Lung microvascular endothelial cell (primary cell): ENCODE data around the gene PHF1. TPM values are rescaled to one million over a fixed set of nuclear protein-coding genes. Genes with fewer than 3 reads are reported as not detected.
"Not testable (repeated sequence)": the region's sequence is repeated elsewhere in the genome, so short reads cannot be mapped to it uniquely, and the experiment has no call there.

ENCODE experiments used
- DNase-seq, 2 donors: peaks; one replicate each; pipeline versions ENCODE4 v3.0.0 to v3.0.0-alpha.2; 2010; ENCODE audit warnings: low read depth in 2 of 2
- total RNA-seq: library from RNA; depleted of rRNA; stranded (reverse); fragments of >200 nt; gene quantifications from 2 replicates; pipeline ENCODE4 v1.2.1, GENCODE V29; 2014

The PHF1 gene
- total RNA-seq, 1 donor from 2014 or later = 9.7 TPM

GRCh38 chr6:33391278-33391921 is 19.4 kb upstream of the PHF1 start, which contains the start of gene KIFC1:
KIFC1 (plus strand) TSS chr6:33391823; CDS start chr6:33391986, 163 bp downstream.
- DNase-seq = peak; percentile 100

- peak in 1 of 2 donors; percentile 37 for DNase-seq
These were observed 18.8 kb upstream of the PHF1 start for GRCh38 chr6:33391922-33392594.

GRCh38 chr6:33392595-33392948 is 18.2 kb upstream of the PHF1 start:
- no peak for DNase-seq

GRCh38 chr6:33392979-33393378 is 17.8 kb upstream of the PHF1 start:
- no peak for DNase-seq

- DNase-seq = no peak
These were observed 13.3 kb upstream of the PHF1 start for GRCh38 chr6:33397541-33397940.

GRCh38 chr6:33398601-33399000 is 12.2 kb upstream of the PHF1 start:
- DNase-seq = not testable (repeated sequence)

DNA sequence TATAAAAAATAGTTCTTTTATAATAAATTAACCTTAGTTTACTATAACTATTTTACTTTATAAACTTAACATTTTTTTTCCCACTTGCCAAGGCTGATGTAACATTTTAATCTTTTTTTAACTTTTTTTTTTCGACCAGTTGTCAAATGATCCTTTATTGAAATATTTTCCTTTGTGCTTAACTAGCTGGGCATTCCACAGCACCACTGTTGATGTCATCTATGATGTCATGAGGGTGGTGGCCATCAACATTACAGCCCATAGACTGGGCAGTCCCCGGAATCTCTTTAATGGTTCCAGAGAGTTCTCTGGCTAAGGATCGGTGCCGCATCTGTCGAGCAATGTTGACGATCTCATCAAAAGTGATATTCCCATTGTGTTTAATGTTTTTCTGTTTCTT is 10.9 kb upstream of the PHF1 start:
- not testable (repeated sequence) for DNase-seq

DNA sequence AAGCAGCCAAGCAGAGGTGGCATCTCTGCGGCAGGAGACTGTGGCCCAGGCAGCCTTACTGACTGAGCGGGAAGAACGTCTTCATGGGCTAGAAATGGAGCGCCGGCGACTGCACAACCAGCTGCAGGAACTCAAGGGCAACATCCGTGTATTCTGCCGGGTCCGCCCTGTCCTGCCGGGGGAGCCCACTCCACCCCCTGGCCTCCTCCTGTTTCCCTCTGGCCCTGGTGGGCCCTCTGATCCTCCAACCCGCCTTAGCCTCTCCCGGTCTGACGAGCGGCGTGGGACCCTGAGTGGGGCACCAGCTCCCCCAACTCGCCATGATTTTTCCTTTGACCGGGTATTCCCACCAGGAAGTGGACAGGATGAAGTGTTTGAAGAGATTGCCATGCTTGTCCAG is 5.9 kb upstream of the PHF1 start:
- no peak for DNase-seq

- no peak for DNase-seq
These were observed 5.4 kb upstream of the PHF1 start for GRCh38 chr6:33405386-33405940.

GRCh38 chr6:33406126-33406525 is 4.7 kb upstream of the PHF1 start:
- DNase-seq = no peak

DNA sequence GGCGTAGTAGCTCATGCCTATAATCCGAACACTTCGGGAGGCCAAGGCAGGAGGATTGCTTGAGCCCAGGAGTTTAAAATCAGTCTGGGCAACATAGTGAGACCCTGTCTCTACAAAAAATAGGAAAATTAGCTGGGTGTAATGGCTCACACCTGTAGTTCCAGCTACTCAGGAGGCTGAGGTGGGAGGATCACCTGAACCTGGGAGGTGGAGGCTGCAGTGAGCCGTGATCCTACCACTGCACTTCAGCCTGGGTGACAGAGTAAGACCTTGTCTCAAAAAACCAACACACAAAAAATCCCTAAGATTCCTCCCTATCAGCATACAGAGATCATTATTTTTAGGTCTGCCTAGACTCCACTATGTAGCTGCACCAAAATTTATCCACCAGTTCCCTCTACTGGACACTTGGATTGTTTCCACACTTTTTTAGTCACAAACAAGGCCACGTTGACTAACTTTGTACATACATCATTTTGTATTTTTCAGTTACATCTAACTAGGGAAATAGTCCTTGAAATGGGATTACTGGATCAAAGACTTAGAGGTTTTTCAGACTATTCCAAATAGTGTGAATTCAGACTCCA is 3.6 kb upstream of the PHF1 start:
- DNase-seq = peak; percentile 72 to 80

GRCh38 chr6:33410050-33410710 is 634 bp upstream of the PHF1 start:
- peak; percentile 99 to 100 for DNase-seq

- DNase-seq = no peak
These were observed 805 bp downstream of the PHF1 start for GRCh38 chr6:33411632-33412005.

DNA sequence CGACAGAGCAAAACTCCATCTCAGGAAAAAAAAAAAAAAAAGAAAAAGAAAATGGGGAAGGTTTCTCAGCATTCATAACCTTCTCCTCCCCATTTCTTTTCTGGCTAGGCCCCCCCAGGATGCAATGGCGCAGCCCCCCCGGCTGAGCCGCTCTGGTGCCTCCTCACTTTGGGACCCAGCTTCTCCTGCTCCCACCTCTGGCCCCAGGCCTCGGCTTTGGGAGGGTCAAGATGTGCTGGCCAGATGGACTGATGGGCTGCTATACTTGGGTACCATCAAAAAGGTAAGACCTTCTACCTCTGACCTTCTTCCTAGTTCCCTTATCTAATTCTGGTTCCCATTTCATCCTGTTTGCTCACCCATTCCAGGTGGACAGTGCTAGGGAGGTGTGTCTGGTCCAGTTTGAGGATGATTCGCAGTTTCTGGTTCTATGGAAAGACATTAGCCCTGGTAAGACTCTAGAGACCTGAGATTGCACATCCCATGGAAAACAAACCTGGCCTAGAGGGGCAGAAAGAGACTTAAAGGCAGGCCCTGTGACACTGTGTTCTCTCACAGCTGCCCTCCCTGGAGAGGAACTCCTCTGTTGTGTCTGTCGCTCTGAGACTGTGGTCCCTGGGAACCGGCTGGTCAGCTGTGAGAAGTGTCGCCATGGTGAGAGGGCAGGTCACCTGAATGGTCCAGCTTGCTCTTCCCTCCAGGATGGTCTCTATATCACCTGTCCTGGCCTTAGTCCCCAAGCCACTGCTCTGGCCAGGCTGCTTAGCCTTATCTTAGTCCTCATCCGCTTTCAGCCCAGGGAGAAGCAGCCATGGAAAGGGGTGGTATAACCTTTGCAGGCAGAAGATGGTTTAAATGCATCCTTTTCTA is 1.6 kb downstream of the PHF1 start:
- DNase-seq = no peak

DNA sequence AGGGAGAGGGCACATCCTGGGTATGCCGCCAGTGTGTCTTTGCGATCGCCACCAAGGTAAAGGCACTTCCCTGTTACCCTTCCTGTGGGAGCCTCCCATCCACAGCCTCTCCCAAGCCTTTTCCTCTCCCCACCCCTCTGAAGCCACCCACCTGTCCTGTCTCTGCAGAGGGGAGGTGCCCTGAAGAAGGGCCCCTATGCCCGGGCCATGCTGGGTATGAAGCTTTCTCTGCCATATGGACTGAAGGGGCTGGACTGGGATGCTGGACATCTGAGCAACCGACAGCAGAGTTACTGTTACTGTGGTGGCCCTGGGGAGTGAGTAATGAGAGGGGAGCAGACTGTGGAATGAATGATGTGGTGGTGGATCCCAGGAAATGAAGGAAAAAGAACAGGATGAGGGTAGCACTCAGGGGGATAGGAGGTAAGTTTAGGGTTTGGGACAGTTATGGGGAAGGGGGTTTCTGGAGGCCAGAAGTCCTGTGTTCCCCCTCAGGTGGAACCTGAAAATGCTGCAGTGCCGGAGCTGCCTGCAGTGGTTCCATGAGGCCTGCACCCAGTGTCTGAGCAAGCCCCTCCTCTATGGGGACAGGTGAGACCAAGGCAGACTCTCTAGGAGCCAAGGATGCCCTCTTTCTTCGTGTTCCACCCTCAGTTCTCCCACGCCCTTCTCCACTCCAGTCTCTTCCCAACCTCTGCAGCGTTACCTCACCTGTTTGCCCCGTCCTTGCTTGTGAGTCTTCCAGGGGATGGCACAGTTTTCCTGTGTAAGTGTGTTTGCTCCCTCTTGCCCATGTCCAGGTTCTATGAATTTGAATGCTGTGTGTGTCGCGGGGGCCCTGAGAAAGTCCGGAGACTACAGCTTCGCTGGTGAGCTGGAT is 2.7 kb downstream of the PHF1 start:
- DNase-seq = no peak

DNA sequence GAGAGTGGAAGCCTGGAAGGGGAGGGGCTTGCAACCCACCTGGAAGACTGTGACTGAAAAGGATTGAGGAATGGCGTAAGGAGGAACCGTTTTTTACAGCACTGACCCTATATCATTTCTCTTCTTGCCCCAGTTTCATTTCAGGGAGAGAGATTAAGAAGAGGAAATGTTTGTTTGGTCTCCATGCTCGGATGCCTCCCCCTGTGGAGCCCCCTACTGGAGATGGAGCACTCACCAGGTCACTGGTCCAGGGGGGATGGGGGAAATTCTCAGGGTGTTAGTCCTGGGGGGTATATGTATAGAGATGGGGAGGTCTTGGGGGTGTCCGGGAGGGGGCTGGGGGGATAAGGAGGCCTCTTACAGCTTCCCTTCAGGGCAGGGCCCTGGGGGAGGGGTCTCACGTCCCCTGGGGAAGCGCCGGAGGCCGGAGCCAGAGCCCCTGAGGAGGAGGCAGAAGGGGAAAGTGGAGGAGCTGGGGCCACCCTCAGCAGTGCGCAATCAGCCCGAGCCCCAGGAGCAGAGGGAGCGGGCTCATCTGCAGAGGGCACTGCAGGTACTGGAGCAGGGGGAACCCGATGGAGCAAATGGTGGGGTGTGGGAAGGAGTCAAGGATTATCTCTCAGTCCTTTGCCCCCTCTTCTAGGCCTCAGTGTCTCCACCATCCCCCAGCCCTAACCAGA is 3.9 kb downstream of the PHF1 start:
- peak in 1 of 2 donors; percentile 32 for DNase-seq

- no peak for DNase-seq
These were observed 5.0 kb downstream of the PHF1 start for GRCh38 chr6:33415831-33416230.

GRCh38 chr6:33416386-33417127 is 5.7 kb downstream of the PHF1 start:
- no peak for DNase-seq
